Measurements from ENCODE around the gene CCL16.

DNA sequence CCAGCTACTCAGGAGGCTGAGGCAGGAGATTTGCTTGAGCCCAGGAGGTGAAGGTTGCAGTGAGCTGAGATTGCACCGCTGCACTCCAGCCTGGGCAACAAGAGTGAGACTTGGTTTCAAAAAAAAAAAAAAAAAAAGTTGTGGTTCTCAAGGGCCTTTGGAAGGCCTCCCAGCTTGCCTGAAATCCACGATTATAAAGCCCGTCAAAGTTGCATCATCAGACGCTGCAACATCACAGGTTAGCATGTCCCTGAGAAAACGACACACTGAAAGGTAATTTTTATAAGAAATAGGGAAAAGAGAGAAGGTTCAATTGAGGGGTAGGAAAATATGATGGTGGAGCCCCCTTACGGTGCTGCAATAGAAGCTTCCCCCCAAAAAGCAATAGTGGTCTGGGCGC lies 33.2 kb downstream of the CCL16 start:
- TF ChIP-seq PHF8 (conservative IDR thresholded peaks at IDR 0.05; ENCODE audit: low read depth, low read length) (no peak), POLR2A (IDR thresholded peaks at IDR 0.05; ENCODE audit: control extremely low read depth in 1 of 2, low read depth in 2 of 2, low read length in 2 of 2) (no peak), POLR2AphosphoS5 (IDR thresholded peaks at IDR 0.05; ENCODE audit: low read depth, low read length) (no peak)
- TF ChIP-seq, protein P1, sequence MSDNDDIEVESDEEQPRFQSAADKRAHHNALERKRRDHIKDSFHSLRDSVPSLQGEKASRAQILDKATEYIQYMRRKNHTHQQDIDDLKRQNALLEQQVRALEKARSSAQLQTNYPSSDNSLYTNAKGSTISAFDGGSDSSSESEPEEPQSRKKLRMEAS (IDR thresholded peaks at IDR 0.05) = no peak
- TF ChIP-seq, protein P2, sequence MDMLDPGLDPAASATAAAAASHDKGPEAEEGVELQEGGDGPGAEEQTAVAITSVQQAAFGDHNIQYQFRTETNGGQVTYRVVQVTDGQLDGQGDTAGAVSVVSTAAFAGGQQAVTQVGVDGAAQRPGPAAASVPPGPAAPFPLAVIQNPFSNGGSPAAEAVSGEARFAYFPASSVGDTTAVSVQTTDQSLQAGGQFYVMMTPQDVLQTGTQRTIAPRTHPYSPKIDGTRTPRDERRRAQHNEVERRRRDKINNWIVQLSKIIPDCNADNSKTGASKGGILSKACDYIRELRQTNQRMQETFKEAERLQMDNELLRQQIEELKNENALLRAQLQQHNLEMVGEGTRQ (IDR thresholded peaks at IDR 0.05; ENCODE audit: low read length) = no peak

All from H1 (cell line).